Colonic mucosa (tissue), 4 donors: ENCODE data around the gene EXOC3. TPM values are rescaled to one million over a fixed set of nuclear protein-coding genes. Genes with fewer than 3 reads are reported as not detected.
"Not testable (repeated sequence)": the region's sequence is repeated elsewhere in the genome, so short reads cannot be mapped to it uniquely, and the experiment has no call there.

Experiments
- DNase-seq: peaks from one replicate; pipeline ENCODE4 v3.0.0-alpha.2; 2020
- H3K27ac ChIP-seq: fragments of 200-600 bp; one replicate; pipeline ENCODE4 v1.8.0; 2021
- H3K27me3 ChIP-seq: fragments of 200-600 bp; one replicate; pipeline ENCODE4 v1.8.0; 2021
- H3K36me3 ChIP-seq: fragments of 200-600 bp; one replicate; pipeline ENCODE4 v1.8.0; 2021
- H3K4me1 ChIP-seq: fragments of 200-600 bp; one replicate; pipeline ENCODE4 v1.8.0; 2021; ENCODE audit warnings: mild to moderate bottlenecking
- H3K4me3 ChIP-seq: fragments of 200-600 bp; one replicate; pipeline ENCODE4 v1.8.0; 2021
- H3K9ac ChIP-seq, 2 donors: one replicate each; pipeline ENCODE4 v1.7.0; 2013; ENCODE audit warnings: control low read depth in 2 of 2, low read depth in 2 of 2, low read length in 2 of 2
- H3K9me3 ChIP-seq: fragments of 200-600 bp; one replicate; pipeline ENCODE4 v1.8.0; 2021
- intact Hi-C: fragments of 100-400 bp; cut with DNase I; formaldehyde crosslinking; loops from one replicate; pipeline ENCODE4 v1.14.1; 2022
- total RNA-seq, 2 donors: library from RNA; stranded (reverse); fragmentation: NEBNext Ultra II Directional in 1 of 2; extraction: Animal tissue kit (Norgen Biotek cat#: 25700) in 1 of 2; gene quantifications; one replicate each; pipeline ENCODE4 v1.2.1, GENCODE V29; 2021
- TF ChIP-seq, protein P1 (sequence below): fragments of 200-600 bp; IDR thresholded peaks from one replicate; pipeline ENCODE4 v1.8.0; 2022; ENCODE audit warnings: antibody characterized with exemption, mild to moderate bottlenecking
- donor health status: healthy.
- donor health status: DM: no; HTN: no; CAD: no.
- donor health status: DM: no; HTN: no; CAD: no.

EXOC3 gene
- total RNA-seq, 2 donors from 2014 or later = 52.0 to 58.7 TPM

DNA sequence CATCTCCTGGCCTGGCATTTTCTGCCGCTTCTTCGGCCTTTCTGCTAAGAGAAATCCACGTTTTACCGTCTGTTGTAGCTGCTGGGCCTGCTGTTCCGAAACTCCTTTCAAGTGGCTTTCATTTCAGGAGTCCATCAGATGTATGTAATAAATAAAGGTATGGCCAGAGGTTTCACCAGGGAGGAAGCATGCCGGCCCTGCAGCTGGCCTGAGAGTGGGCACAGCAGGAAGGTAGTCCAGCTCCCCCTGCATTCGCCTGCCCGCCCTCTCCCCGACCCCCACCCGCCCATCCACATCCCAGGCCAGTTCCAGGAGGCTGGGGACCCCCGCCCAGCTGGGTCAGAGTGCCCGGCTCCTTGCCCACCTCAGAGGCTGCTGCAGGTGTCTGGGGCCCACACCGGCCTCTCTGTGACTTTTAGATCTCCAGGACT, 46.4 kb upstream of the EXOC3 start:
- TF ChIP-seq, protein P1, sequence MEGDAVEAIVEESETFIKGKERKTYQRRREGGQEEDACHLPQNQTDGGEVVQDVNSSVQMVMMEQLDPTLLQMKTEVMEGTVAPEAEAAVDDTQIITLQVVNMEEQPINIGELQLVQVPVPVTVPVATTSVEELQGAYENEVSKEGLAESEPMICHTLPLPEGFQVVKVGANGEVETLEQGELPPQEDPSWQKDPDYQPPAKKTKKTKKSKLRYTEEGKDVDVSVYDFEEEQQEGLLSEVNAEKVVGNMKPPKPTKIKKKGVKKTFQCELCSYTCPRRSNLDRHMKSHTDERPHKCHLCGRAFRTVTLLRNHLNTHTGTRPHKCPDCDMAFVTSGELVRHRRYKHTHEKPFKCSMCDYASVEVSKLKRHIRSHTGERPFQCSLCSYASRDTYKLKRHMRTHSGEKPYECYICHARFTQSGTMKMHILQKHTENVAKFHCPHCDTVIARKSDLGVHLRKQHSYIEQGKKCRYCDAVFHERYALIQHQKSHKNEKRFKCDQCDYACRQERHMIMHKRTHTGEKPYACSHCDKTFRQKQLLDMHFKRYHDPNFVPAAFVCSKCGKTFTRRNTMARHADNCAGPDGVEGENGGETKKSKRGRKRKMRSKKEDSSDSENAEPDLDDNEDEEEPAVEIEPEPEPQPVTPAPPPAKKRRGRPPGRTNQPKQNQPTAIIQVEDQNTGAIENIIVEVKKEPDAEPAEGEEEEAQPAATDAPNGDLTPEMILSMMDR = no peak
- Histone ChIP-seq H3K27me3 (peaks cover 9% of the 10 kb centered on the region), H3K27ac (no peak overlapping the region), H3K4me3 (no peak overlapping the region), H3K9me3 (no peaks in the 10 kb centered on the region), H3K4me1 (no peaks in the 10 kb centered on the region), H3K36me3 (no peaks in the 10 kb centered on the region), H3K9ac (no peak overlapping the region)
- intact Hi-C loops = no loop called here
- no peak for DNase-seq

DNA sequence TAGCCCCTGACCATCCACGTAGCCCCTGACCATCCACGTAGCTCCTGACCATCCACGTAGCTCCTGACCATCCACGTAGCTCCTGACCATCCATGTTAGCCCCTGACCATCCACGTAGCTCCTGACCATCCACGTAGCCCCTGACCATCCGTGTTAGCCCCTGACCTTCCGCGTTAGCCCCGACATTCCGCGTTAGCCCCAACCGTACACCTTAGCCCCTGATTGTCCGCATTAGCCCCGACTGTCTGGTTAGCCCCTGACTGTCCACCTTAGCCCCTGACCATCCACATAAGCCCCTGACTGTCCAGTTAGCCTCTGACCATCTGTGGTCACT, 44.9 kb upstream of the EXOC3 start:
- H3K27me3 ChIP-seq, H3K4me3 ChIP-seq, H3K9me3 ChIP-seq, H3K4me1 ChIP-seq, H3K27ac ChIP-seq, H3K9ac ChIP-seq, H3K36me3 ChIP-seq, DNase-seq, intact Hi-C loops: not testable (repeated sequence)

DNA sequence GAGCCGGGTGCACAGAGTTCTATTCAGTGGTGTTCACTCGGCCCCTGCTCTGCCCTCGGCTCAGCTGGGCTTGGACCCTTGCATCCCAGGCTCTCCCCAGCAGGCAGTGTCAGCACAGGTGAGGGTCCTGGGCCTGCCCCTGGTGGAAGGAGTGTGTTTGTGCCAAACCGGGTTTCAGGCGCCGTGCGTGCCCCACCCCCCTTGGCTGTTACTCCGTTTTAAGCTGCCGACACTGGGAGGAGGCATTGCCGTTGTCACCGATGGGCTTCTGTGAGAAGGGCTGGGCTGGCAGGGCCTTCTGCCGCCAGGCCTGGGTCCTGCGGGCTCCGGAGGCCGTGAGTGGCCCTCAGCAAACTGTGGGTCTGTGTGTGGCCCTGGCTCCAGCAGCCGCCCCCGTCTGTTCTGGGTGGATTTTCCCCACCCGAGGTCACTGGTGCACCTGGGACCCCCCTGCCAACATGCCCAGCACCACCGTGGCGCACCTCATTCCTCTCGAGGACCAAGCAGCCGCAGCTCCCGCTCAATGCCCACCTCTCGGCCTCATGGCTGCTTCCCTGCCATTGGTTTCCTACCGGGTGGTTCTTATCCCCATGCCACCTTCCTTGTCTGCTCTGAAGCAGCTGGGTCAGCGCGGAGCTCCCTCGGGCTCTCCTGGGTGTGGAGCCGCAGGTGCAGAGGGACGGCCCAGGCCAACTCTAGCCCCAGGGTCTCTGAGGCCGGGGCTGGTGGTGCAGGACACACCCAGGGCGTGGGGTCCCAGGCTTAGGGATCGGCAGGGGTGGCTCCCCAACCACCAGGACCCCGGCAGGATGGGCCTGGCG, 44.3 kb upstream of the EXOC3 start:
- Histone ChIP-seq H3K27ac (no peak overlapping the region), H3K4me3 (no peak overlapping the region), H3K9ac (no peak overlapping the region), H3K9me3 (no peaks in the 10 kb centered on the region), H3K36me3 (no peaks in the 10 kb centered on the region), H3K4me1 (no peaks in the 10 kb centered on the region), H3K27me3 (peaks cover 9% of the 10 kb centered on the region)
- DNase-seq = peak; percentile 13
- TF ChIP-seq, protein P1 = no peak
- intact Hi-C loops = no loop called here

DNA sequence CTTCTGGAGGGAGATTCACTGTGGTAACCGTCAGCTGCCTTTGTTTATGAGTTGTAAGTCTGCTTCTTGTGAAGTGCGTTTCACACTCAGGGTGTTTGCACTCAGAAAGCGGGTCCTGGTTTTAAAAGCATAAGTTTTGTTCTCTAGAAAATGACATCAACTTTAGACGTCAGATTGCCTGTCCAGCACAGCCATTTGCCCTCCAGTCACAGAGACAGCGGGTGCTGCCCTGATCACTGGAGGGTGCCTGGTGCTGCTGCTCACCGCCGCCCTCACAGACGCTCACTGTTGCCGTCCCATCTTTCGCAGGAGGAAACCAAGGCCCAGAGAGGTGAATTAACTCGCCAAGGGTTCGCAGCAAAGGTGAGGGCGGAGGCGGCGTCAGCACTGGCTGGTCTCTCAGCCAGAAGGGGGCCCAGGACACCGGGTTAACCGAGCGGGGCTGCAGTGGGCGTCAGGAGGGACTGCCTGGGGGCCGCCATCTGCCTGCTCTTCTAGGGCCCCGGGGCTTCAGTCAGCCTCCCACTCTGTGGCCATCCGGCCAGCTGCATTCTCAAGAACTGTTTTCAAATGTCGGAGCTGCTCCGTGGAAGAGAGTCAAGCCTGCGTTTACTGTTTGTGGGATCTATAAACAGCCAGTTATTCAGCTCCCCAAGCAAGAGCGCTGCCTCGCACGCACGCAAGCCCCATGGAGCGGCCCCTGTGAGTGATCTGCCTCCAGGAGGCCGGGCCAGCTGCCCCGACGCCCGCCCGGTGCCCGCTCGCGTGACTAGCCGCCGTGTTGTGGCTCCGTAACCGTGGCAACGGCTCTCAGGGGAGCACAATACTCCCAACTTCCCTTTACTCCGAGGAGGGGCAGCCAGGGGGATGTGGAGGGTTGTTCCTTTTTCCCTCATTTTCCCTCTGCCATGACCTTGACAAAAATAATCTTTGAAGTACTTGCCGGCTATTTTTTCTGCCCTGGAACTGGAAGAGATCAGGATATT, 43.4 kb upstream of the EXOC3 start:
- no peak overlapping the region for H3K4me3 ChIP-seq
- H3K9me3 ChIP-seq = no peaks in the 10 kb centered on the region
- no peaks in the 10 kb centered on the region for H3K4me1 ChIP-seq
- no peak overlapping the region for H3K9ac ChIP-seq
- peak overlapping the region; percentile 45 for H3K27ac ChIP-seq
- no peaks in the 10 kb centered on the region for H3K36me3 ChIP-seq
- intact Hi-C loops = no loop called here
- peaks cover 9% of the 10 kb centered on the region for H3K27me3 ChIP-seq
- TF ChIP-seq, protein P1 = no peak
- DNase-seq = peak; percentile 45

DNA sequence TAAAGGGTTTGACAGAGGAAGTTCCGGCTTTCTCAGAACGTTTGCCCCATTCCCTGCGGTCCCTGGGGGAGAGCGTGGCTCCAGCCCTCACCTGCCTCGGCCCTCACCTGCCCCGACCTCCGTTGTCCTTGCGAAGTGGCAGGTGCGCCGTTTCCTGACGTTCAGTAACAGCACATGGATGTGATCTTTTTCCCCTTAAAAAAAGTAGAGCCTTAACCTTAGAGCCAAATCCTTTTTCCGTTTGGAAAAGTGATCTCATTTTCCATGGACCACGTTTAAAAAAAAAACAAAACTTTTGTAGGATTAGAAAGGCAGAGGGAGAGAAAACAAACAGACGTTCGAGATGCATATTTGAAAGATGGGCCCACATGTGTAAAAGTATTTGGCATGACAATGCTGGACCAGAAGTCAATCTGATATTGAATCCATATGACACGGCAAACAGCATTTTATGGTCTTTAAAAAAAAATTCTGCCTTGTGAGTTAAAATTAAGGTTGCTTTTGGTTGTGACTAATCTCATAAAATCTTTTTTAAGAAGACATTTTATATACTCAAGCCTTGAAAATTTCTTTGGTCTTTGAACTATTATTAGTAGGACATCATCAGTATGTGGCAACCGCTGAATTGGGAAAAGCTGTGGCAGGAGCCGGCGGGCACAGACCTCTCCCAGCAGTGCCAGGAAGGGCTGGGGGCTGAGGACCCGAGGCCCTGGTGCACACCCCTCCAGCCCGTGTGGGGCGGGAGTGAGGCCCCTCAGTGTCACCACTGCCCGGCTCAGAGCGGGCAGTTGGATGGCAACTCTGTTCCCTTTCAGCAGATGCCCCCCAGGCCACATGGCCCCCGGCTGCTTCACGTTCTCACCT, 42.5 kb upstream of the EXOC3 start:
- intact Hi-C loops = no loop called here
- Histone ChIP-seq H3K9me3 (no peaks in the 10 kb centered on the region), H3K4me1 (no peaks in the 10 kb centered on the region), H3K27me3 (peaks cover 9% of the 10 kb centered on the region), H3K9ac (no peak overlapping the region), H3K27ac (peak overlapping the region; percentile 45), H3K4me3 (no peak overlapping the region), H3K36me3 (no peaks in the 10 kb centered on the region)
- DNase-seq = peak; percentile 13
- TF ChIP-seq, protein P1 = no peak
